ENCODE measurements around the gene KDM6B.

KDM6B gene, protein sequence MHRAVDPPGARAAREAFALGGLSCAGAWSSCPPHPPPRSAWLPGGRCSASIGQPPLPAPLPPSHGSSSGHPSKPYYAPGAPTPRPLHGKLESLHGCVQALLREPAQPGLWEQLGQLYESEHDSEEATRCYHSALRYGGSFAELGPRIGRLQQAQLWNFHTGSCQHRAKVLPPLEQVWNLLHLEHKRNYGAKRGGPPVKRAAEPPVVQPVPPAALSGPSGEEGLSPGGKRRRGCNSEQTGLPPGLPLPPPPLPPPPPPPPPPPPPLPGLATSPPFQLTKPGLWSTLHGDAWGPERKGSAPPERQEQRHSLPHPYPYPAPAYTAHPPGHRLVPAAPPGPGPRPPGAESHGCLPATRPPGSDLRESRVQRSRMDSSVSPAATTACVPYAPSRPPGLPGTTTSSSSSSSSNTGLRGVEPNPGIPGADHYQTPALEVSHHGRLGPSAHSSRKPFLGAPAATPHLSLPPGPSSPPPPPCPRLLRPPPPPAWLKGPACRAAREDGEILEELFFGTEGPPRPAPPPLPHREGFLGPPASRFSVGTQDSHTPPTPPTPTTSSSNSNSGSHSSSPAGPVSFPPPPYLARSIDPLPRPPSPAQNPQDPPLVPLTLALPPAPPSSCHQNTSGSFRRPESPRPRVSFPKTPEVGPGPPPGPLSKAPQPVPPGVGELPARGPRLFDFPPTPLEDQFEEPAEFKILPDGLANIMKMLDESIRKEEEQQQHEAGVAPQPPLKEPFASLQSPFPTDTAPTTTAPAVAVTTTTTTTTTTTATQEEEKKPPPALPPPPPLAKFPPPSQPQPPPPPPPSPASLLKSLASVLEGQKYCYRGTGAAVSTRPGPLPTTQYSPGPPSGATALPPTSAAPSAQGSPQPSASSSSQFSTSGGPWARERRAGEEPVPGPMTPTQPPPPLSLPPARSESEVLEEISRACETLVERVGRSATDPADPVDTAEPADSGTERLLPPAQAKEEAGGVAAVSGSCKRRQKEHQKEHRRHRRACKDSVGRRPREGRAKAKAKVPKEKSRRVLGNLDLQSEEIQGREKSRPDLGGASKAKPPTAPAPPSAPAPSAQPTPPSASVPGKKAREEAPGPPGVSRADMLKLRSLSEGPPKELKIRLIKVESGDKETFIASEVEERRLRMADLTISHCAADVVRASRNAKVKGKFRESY (N-terminal part only)
- long read RNA-seq, partial matches to known transcripts, result 8 of 10 reads
- long read RNA-seq, other reads (novel, unspliced or antisense), result 2 of 10 reads

DNA sequence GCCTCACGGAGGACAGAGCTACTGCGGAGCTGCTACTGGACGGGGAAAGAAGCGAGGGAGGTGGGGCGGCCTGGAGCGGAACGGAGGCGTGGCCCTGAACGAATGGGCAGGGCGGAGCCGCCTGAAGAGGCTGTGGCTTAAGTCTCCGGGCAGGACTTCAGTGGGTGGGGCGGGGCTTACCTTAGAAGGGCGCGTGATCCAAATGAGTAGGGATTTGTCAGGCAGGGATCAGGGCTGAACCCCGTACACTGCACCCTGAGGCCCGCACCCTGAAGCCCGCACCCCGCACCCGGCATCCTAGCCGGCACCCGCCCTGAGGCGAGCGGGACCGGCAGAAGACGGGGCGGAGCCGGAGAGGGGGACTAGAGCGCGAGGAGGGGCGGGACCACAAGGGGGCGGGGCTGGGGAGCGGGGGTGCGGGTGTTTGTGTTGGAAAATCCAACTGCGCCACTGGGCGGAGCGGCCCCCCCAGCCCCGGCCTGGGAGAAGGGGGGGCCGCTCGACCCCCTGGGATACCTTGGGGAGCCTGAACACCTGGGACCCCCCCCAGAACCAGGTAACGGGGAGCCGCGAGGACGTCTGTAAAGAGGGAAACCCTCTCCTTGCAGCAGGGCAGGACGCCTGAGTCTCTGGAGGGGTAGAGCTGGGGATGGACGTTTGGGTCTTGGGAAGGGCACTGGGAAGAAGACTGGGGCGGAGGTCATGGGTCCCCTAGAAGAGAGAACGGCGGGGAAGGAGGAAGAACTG is at the start of gene KDM6B:
Gene KDM6B, plus strand, starts transcription at position 423 of the 747 bp plus-strand sequence. CDS start 11,338 bp downstream, outside the sequence.
- H3K4me3 ChIP-seq (replicated peaks; ENCODE audit: insufficient read depth, low read length), result peak within 1 kb of the TSS; percentile 56
- H3K27ac ChIP-seq (replicated peaks), result peak within 1 kb of the TSS; percentile 95
- DNase-seq (ENCODE audit: low read depth in 1 of 2, low spot score in 1 of 2), result peak in 1 of 2 experiments; percentile 79
- H3K27me3 ChIP-seq (ENCODE audit: insufficient read depth, poor library complexity, severe bottlenecking), result no peaks in the 10 kb centered on the region
- TF ChIP-seq, protein P1, sequence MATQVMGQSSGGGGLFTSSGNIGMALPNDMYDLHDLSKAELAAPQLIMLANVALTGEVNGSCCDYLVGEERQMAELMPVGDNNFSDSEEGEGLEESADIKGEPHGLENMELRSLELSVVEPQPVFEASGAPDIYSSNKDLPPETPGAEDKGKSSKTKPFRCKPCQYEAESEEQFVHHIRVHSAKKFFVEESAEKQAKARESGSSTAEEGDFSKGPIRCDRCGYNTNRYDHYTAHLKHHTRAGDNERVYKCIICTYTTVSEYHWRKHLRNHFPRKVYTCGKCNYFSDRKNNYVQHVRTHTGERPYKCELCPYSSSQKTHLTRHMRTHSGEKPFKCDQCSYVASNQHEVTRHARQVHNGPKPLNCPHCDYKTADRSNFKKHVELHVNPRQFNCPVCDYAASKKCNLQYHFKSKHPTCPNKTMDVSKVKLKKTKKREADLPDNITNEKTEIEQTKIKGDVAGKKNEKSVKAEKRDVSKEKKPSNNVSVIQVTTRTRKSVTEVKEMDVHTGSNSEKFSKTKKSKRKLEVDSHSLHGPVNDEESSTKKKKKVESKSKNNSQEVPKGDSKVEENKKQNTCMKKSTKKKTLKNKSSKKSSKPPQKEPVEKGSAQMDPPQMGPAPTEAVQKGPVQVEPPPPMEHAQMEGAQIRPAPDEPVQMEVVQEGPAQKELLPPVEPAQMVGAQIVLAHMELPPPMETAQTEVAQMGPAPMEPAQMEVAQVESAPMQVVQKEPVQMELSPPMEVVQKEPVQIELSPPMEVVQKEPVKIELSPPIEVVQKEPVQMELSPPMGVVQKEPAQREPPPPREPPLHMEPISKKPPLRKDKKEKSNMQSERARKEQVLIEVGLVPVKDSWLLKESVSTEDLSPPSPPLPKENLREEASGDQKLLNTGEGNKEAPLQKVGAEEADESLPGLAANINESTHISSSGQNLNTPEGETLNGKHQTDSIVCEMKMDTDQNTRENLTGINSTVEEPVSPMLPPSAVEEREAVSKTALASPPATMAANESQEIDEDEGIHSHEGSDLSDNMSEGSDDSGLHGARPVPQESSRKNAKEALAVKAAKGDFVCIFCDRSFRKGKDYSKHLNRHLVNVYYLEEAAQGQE (IDR thresholded peaks at IDR 0.05; ENCODE audit: insufficient replicate concordance, low read depth), result no peak
- TF ChIP-seq GABPA (IDR thresholded peaks at IDR 0.05; ENCODE audit: low read depth) (no peak), POLR2AphosphoS5 (IDR thresholded peaks at IDR 0.05; ENCODE audit: low read depth) (no peak)

DNA sequence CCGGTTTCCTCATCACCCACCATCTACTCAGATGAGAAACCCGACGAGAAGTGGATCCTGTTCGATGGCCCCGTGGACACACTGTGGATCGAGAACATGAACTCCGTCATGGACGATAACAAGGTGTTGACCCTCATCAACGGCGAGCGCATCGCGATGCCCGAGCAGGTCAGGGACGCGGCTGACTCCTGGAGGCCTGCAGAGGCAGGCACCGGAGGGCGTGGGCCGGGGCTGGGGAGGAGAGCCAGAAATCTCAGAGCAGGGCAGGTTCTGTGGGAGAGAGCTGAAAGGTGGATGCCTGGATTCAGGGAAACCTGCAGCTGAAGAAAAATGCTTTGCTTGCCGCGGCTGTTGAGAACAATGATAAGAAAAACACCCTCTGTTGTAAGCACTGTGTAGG is 47.2 kb upstream of the KDM6B start:
- TF ChIP-seq GABPA (IDR thresholded peaks at IDR 0.05; ENCODE audit: low read depth), result no peak
- no peak for TF ChIP-seq POLR2AphosphoS5 (IDR thresholded peaks at IDR 0.05; ENCODE audit: low read depth)
- TF ChIP-seq, protein P1 (IDR thresholded peaks at IDR 0.05; ENCODE audit: insufficient replicate concordance, low read depth), result no peak
- no peak for TF ChIP-seq SPI1 (IDR thresholded peaks at IDR 0.05; ENCODE audit: borderline replicate concordance, low read depth)
- TF ChIP-seq, protein P2, sequence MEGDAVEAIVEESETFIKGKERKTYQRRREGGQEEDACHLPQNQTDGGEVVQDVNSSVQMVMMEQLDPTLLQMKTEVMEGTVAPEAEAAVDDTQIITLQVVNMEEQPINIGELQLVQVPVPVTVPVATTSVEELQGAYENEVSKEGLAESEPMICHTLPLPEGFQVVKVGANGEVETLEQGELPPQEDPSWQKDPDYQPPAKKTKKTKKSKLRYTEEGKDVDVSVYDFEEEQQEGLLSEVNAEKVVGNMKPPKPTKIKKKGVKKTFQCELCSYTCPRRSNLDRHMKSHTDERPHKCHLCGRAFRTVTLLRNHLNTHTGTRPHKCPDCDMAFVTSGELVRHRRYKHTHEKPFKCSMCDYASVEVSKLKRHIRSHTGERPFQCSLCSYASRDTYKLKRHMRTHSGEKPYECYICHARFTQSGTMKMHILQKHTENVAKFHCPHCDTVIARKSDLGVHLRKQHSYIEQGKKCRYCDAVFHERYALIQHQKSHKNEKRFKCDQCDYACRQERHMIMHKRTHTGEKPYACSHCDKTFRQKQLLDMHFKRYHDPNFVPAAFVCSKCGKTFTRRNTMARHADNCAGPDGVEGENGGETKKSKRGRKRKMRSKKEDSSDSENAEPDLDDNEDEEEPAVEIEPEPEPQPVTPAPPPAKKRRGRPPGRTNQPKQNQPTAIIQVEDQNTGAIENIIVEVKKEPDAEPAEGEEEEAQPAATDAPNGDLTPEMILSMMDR (IDR thresholded peaks at IDR 0.05; ENCODE audit: insufficient read depth, low read length), result no peak
- H3K27ac ChIP-seq (replicated peaks), result no peak overlapping the region
- no peaks in the 10 kb centered on the region for H3K27me3 ChIP-seq (ENCODE audit: insufficient read depth, poor library complexity, severe bottlenecking)
- no peak for DNase-seq (ENCODE audit: low read depth in 1 of 2, low spot score in 1 of 2)
- no peak overlapping the region for H3K4me3 ChIP-seq (replicated peaks; ENCODE audit: insufficient read depth, low read length)

DNA sequence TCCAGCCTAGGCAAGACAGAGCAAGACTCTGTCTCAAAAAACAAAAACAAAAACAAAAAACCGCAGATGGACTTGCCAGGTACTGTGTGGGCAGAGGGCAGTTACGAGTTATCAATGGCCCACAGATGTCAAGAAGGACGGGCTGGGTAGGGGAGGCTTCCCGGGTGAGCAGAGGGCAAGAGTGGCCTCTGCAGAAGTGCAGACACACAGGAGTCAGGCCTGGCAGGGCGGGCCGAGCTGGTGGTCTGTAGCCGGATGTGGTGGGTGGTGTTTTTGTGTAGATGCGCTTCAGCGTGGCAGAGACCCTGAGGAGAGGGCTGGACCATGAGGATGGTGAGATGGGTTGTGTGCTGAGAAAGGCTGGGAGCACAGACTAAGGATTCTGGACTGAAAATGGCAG is 44.9 kb upstream of the KDM6B start:
- no peak for DNase-seq (ENCODE audit: low read depth in 1 of 2, low spot score in 1 of 2)
- TF ChIP-seq GABPA (IDR thresholded peaks at IDR 0.05; ENCODE audit: low read depth), result no peak
- TF ChIP-seq, protein P2 (IDR thresholded peaks at IDR 0.05; ENCODE audit: insufficient read depth, low read length), result no peak
- TF ChIP-seq SPI1 (IDR thresholded peaks at IDR 0.05; ENCODE audit: borderline replicate concordance, low read depth), result no peak
- TF ChIP-seq POLR2AphosphoS5 (IDR thresholded peaks at IDR 0.05; ENCODE audit: low read depth), result no peak
- TF ChIP-seq, protein P1 (IDR thresholded peaks at IDR 0.05; ENCODE audit: insufficient replicate concordance, low read depth), result no peak
- Histone ChIP-seq H3K4me3 (replicated peaks; ENCODE audit: insufficient read depth, low read length) (no peak overlapping the region), H3K27ac (replicated peaks) (no peak overlapping the region), H3K27me3 (ENCODE audit: insufficient read depth, poor library complexity, severe bottlenecking) (no peaks in the 10 kb centered on the region)
